ENCODE results near the gene DCLK1.
"Not testable (repeated sequence)": the region's sequence is repeated elsewhere in the genome, so short reads cannot be mapped to it uniquely, and the experiment has no call there.

Gene DCLK1

DNA sequence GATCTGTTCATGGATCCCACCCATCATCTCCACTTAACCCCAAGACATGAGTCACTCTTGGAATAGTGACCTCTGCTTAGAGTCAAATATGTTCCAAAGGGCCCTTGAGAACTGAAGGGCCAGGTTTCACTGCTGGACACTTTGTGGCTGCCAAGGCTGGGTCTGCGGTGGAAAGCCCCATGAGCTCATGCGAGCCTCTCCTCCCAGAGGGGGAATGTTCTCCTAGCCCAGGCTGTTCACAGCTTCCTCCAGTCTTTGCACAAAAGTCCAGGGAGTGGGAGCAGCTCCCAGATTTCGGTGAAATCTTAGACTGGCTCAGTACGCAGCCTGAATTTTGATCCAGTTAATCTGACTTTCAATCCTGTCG is 732 bp upstream of the DCLK1 start:
- DNase-seq (ENCODE audit: low read depth, low spot score) = no peak

GRCh38 chr13:36130552-36131221 is 495 bp downstream of the DCLK1 start:
- DNase-seq (ENCODE audit: low read depth, low spot score) = no peak

- no peak for DNase-seq (ENCODE audit: low read depth, low spot score)
These were observed 1.0 kb downstream of the DCLK1 start for GRCh38 chr13:36130193-36130551.

- DNase-seq (ENCODE audit: low read depth, low spot score) = no peak
These were observed 1.6 kb downstream of the DCLK1 start for GRCh38 chr13:36129539-36129938.

DNA sequence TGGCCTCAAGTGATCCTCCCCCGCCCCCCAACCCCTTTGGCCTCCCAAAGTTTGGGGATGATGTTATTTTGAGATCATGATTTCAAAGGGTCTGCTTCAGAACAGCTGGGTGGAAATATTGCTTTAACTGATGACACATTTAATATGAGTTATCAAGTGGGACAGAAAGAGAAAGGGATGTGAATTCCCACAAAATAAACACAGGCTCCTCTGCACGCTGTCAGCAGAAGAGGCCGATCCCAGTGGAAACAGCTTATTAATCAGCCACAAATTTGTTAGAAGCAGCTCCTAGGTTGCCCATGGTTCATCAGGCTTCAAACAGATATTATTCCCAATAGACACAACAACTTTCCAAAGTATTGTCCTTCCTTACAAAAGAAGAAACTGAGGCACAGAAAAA is 4.7 kb downstream of the DCLK1 start:
- no peak for DNase-seq (ENCODE audit: low read depth, low spot score)

DNA sequence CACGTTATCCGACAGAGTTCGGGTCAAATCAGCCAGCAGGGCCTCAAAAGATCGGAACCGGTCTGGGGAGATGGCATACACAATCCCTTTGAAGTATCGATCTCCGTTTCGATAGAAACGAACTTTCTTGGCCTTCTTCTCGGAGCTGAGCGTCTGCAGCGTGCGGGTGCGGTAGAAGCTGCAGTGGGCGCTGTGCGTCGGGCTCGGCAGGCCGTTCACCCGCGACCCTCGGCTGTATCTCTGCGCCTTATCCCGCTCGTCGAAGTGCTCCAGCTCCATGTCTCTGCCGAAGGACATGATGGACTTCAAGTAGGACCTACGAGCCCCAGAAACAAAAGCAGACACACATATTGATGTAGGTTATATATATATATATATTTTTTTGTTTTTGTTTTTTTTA is 5.3 kb downstream of the DCLK1 start:
- DNase-seq (ENCODE audit: low read depth, low spot score) = no peak

- no peak for DNase-seq (ENCODE audit: low read depth, low spot score)
These were observed 6.9 kb downstream of the DCLK1 start for GRCh38 chr13:36124236-36124822.

GRCh38 chr13:36115306-36115705 is 15.9 kb downstream of the DCLK1 start:
- no peak for DNase-seq (ENCODE audit: low read depth, low spot score)

GRCh38 chr13:36114233-36114632 is 16.9 kb downstream of the DCLK1 start:
- DNase-seq (ENCODE audit: low read depth, low spot score) = no peak

- DNase-seq (ENCODE audit: low read depth, low spot score) = no peak
These were observed 22.2 kb downstream of the DCLK1 start for GRCh38 chr13:36108954-36109353.

- no peak for DNase-seq (ENCODE audit: low read depth, low spot score)
These were observed 22.8 kb downstream of the DCLK1 start for GRCh38 chr13:36108342-36108741.

GRCh38 chr13:36107521-36107920 is 23.7 kb downstream of the DCLK1 start:
- no peak for DNase-seq (ENCODE audit: low read depth, low spot score)

DNA sequence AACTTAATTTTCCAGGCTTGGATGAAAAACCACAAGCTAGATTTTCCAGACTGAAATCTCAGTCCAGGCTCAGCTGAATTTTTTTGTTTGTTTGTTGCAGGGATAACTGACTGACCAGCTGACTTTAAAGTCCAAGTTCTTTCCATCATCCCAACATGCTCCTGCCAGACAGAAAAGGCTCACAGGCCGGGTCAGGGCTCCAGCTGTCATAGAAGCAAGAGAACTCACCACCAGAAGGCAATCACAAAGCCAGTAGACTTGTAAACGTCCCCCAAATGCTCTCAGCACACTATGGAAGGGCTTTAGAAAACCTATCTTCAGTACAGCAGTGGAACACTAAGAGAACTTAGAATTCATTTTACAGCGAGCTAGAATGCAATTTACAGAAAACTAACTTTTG is 25.5 kb downstream of the DCLK1 start:
- DNase-seq (ENCODE audit: low read depth, low spot score) = no peak

DNA sequence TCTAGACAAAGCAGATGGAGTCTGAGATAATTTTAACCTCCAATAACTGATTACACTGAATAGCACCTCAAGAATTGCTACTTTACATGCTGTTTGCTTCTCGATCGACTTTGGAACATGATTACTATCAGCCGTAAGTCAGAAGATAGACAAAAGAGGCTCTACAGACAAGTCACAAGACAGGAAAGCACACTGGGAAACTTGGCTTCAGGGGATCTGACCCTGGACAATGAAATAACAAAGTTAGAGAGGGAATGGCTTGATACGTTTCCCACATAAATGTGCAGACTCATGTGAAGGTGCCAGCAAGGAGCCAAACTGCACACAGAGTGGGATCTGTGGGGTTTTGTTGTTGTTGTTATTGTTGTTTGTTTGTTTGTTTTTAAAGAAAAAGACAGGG is 28.5 kb downstream of the DCLK1 start:
- DNase-seq (ENCODE audit: low read depth, low spot score) = no peak

DNA sequence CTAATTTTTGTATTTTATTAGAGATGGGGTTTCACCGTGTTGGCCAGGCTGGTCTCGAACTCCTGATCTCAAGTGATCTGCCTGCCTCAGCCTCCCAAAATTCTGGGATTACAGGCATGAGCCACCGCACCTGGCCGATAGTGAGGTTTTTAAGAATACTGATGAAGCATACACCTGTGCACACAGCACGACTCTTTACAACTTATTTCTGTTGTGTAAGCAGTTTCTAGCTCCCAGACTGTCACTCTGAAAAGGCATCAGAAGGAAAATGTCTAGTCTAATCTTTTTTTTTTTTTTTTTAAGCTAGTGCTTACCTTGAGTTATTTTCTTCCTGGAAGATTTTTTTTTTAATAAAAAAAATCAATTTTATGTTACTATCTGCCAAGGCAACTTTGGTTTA is 29.3 kb downstream of the DCLK1 start:
- DNase-seq (ENCODE audit: low read depth, low spot score) = not testable (repeated sequence)

DNA sequence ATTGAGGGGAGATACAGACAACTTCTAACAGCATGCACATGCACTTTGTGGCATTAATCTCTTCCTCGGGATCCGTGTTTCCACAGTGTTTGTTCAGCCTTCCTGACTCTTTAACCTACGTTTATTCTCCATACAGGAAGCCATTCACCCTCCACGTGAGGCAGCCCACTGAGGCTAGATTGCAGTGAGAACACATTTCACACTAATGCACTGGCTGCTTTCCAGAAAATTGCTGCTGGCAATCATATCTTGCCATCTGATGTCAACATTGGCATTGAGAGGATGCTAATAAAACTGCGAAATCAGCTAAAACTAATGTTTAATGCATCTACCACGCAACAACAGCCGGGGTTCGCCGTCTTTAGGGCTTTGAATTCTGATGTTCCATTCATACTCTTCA is 30.0 kb downstream of the DCLK1 start:
- DNase-seq (ENCODE audit: low read depth, low spot score) = no peak

GRCh38 chr13:36098080-36098479 is 33.1 kb downstream of the DCLK1 start:
- DNase-seq (ENCODE audit: low read depth, low spot score) = no peak

DNA sequence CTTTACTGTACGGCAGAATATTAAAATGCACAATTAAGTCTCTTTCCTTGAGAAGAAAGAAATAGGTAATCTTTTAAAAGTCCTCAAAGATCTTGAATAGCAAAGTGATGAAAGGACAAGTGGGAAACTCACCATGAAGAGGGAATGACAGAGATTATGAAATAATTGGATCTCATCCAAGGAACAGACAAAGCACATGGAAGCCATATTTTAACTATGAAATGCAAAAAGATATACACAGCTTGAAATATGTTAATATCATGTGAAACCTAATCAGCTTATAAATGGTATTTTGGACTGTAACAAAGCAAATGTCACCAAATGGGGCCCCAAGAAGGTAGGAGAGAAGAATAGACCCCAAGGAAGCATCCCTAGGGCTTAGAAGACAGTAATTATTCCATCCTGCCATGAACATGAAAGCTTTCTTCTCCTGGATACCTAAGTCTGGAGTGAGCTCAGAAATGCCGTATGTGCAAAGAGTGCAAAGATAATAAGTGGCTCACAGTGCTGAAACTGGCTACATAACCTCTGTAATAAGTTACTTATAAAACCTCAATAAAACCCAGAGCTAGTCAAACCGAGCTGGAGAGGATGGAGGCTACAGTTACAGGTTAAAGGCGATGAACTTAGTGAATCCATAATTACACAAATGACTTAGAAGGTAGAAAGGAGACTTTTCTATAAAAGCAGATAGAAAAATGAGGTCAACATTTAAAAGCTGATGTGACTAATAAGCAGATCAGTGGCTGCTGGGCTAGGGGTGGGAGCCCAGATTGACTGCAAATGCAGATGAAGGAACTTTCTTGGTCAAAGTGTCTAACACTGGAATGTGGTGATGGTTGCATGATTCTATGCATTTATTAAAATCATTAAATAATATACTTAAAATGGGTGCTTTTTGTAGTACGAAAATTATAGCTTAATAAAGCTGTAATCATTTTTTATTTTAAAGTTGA is 34.4 kb downstream of the DCLK1 start:
- DNase-seq (ENCODE audit: low read depth, low spot score) = no peak

DNA sequence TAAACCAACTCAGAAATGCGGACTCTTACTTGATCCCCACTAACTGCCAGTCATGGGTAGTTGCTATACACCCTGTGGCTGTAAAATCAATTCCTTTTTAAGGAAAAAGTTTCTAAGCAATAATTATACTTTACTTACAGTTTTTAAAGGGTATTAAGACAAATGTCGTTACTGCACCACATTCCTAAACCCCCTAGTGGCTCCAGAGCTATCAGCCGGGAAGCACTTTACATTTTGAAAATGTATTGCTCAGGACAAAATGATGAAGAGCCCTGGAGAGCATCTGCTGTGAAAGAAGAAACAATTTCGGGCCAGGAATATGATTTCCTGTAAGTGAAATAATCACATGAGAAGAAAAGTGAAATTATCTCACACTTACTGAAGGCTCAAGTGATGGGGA is 36.7 kb downstream of the DCLK1 start:
- DNase-seq (ENCODE audit: low read depth, low spot score) = no peak

- no peak for DNase-seq (ENCODE audit: low read depth, low spot score)
These were observed 40.6 kb downstream of the DCLK1 start for GRCh38 chr13:36090592-36090991.

GRCh38 chr13:36089130-36089647 is 42.0 kb downstream of the DCLK1 start:
- no peak for DNase-seq (ENCODE audit: low read depth, low spot score)

DNA sequence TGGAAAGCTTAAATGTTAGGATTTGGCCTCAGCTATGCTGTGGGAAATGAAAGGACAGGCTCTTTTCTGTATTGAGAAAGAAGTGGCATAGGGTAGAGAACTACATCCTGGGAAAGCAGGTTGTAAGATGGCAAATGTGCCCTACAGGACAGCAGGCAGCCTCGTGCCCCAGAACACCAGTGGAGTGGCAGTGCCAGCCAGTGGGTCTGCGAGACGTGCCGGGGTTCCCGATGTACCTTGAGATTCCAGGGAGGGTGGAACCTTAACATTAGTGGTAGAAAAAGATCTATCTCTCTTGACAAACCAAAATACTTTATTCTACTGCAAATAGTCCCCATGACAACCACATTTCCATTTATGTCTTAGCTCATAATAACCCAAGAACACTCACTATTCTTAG is 42.7 kb downstream of the DCLK1 start:
- no peak for DNase-seq (ENCODE audit: low read depth, low spot score)

- no peak for DNase-seq (ENCODE audit: low read depth, low spot score)
These were observed 43.2 kb downstream of the DCLK1 start for GRCh38 chr13:36088001-36088400.
